HepG2 (cell line): ENCODE data around the gene PTRHD1. TPM values are rescaled to one million over a fixed set of nuclear protein-coding genes. Genes with fewer than 3 reads are reported as not detected.

Experiments
- IKZF1 ChIP-seq: fragments of 450-650 bp; IDR thresholded peaks from 2 replicates; pipeline ENCODE4 v1.7.1; 2016
- PRPF4 ChIP-seq: fragments of 200-400 bp; formaldehyde crosslinking; IDR thresholded peaks from 2 replicates; pipeline ENCODE4 v1.6.1; 2016; ENCODE audit warnings: low read length, low read depth; ENCODE audit not compliant: poor library complexity, severe bottlenecking
- SCMH1 ChIP-seq: sonication (generic); formaldehyde crosslinking; IDR thresholded peaks from 2 replicates; pipeline ENCODE4 v1.9.0; 2021; ENCODE audit warnings: missing genetic modification reagents, mild to moderate bottlenecking, borderline replicate concordance
- STAG1 ChIP-seq: sonication (generic); formaldehyde crosslinking; IDR thresholded peaks from 2 replicates; pipeline ENCODE4 v1.4.0; 2020; ENCODE audit warnings: missing genetic modification reagents
- ZBTB40 ChIP-seq, 2 experiments: fragments of 450-650 bp in 1 of 2; sonication (generic) in 1 of 2; formaldehyde crosslinking in 1 of 2; IDR thresholded peaks; 2 replicates each; pipeline versions ENCODE4 v1.6.1 to v1.8.0; 2016 to 2022; ENCODE audit warnings: antibody characterized with exemption in 1 of 2, mild to moderate bottlenecking in 1 of 2, missing genetic modification reagents in 1 of 2
- ZGPAT ChIP-seq: IDR thresholded peaks from 2 replicates; pipeline ENCODE4 v1.6.1; 2016; ENCODE audit warnings: mild to moderate bottlenecking
- ZNF274 ChIP-seq: sonication (generic); formaldehyde crosslinking; IDR thresholded peaks from 2 replicates; pipeline ENCODE4 v1.5.1; 2020; ENCODE audit warnings: mild to moderate bottlenecking, missing genetic modification reagents
- ZNF562 ChIP-seq: sonication (generic); formaldehyde crosslinking; IDR thresholded peaks from 2 replicates; pipeline ENCODE4 v1.8.0; 2022; ENCODE audit warnings: missing genetic modification reagents, borderline replicate concordance
- ZNF777 ChIP-seq: sonication (generic); formaldehyde crosslinking; IDR thresholded peaks from 2 replicates; pipeline ENCODE4 v1.4.0; 2020; ENCODE audit warnings: missing genetic modification reagents
- polyA plus RNA-seq, 8 experiments: library from polyadenylated mRNA; depleted of rRNA in 3 of 8; stranded (reverse) in 7 of 8; unstranded in 1 of 8; fragments of >200 nt; fragmentation: Illumina TruSeq in 4 of 8; extraction: Trizol in 4 of 8; gene quantifications; 2 replicates each; pipeline versions ENCODE4 v1.2.1 to v1.2.3, GENCODE V29; 2011 to 2016; ENCODE audit warnings: low read depth in 4 of 8, missing spikeins in 1 of 8, mixed read lengths in 1 of 8; ENCODE audit not compliant: insufficient read depth in 1 of 8
- total RNA-seq, 5 experiments: library from RNA; depleted of rRNA; stranded (reverse); fragments of >200 nt; fragmentation: Illumina TruSeq; extraction: Trizol; gene quantifications; 2 replicates each; pipeline ENCODE4 v1.2.3, GENCODE V29; 2016; ENCODE audit warnings: low read depth in 1 of 5
- TF ChIP-seq, protein P1 (sequence below): sonication (generic); formaldehyde crosslinking; IDR thresholded peaks from 2 replicates; pipeline ENCODE4 v1.8.1; 2023; ENCODE audit warnings: missing genetic modification reagents, inconsistent platforms, borderline replicate concordance
- TF ChIP-seq, protein P2 (sequence below): sonication (generic); formaldehyde crosslinking; IDR thresholded peaks from 2 replicates; pipeline ENCODE4 v1.4.0; 2020; ENCODE audit warnings: missing genetic modification reagents
- TF ChIP-seq, protein P3 (sequence below): sonication (generic); formaldehyde crosslinking; IDR thresholded peaks from 2 replicates; pipeline ENCODE4 v1.8.1; 2023; ENCODE audit warnings: mild to moderate bottlenecking, moderate library complexity, missing genetic modification reagents

PTRHD1 gene
- total and polyA plus RNA-seq, 2 of the 13 experiments (the other 11 are each of a cell fraction or from before 2014, with no cell fraction given) = 72.6 to 90.8 TPM

DNA sequence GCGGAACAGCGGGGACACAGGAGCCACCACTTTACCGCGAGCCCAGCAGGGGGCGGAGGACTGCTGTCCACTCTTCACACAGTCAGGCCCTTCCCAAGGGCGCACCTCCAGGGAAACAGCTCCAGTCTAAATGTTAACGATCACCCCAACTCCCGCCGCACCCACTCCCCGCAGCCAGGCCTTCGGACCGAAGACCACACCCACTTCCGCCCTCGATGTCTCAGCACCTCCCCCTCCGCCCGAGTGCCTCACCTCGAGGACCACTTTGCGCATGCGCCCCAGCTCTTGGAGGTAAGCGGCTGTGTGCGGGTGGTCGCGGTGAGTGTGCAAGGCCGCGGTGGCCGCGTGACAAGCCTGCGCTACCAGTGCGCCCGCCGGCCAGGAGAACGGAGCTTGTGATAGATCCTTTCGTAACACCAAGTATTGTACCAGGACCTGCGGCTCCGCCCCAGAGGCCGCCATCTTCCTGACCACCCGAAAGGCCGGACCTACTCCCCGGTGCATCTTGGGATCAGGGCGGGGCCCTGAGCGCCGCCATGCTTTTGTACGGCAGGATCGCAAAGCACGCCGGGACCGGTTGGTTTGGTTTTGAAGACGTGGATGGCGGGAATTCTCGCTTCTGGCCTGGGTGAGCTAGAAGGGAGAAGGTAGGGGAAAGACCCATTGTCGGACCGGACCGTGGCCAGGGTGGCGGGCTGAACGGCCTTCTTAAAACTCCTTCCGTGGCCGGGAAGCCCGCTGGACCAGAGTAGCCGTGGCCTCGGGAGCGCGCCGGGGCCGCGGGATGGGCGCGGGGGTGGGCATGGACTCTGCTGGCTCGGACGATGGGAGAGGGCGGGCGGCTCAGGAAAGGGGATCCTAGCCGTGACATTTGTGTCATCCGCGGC is at the start of gene PTRHD1, which contains the start of gene CENPO (continued):
- TF ChIP-seq, protein P1, sequence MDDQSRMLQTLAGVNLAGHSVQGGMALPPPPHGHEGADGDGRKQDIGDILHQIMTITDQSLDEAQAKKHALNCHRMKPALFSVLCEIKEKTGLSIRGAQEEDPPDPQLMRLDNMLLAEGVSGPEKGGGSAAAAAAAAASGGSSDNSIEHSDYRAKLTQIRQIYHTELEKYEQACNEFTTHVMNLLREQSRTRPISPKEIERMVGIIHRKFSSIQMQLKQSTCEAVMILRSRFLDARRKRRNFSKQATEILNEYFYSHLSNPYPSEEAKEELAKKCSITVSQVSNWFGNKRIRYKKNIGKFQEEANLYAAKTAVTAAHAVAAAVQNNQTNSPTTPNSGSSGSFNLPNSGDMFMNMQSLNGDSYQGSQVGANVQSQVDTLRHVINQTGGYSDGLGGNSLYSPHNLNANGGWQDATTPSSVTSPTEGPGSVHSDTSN = no peak
- TF ChIP-seq, protein P2, sequence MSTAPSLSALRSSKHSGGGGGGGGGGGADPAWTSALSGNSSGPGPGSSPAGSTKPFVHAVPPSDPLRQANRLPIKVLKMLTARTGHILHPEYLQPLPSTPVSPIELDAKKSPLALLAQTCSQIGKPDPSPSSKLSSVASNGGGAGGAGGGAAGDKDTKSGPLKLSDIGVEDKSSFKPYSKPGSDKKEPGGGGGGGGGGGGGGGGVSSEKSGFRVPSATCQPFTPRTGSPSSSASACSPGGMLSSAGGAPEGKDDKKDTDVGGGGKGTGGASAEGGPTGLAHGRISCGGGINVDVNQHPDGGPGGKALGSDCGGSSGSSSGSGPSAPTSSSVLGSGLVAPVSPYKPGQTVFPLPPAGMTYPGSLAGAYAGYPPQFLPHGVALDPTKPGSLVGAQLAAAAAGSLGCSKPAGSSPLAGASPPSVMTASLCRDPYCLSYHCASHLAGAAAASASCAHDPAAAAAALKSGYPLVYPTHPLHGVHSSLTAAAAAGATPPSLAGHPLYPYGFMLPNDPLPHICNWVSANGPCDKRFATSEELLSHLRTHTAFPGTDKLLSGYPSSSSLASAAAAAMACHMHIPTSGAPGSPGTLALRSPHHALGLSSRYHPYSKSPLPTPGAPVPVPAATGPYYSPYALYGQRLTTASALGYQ (CRISPR knock-in tag) = peak; percentile 74; the same call in 1 of the 2 replicates
- no peak for TF ChIP-seq PRPF4
- TF ChIP-seq SCMH1 (CRISPR knock-in tag) = no peak
- TF ChIP-seq ZBTB40 (IDR thresholded peaks at IDR 0.05) = no peak
- peak; percentile 41 for TF ChIP-seq ZBTB40 (CRISPR knock-in tag; IDR thresholded peaks at IDR 0.05)
- peak; percentile 91 for TF ChIP-seq ZGPAT
- peak; percentile 72; the same call in 1 of the 2 replicates for TF ChIP-seq ZNF777
- peak; percentile 85; the same call in 1 of the 2 replicates for TF ChIP-seq ZNF274
- TF ChIP-seq, protein P3, sequence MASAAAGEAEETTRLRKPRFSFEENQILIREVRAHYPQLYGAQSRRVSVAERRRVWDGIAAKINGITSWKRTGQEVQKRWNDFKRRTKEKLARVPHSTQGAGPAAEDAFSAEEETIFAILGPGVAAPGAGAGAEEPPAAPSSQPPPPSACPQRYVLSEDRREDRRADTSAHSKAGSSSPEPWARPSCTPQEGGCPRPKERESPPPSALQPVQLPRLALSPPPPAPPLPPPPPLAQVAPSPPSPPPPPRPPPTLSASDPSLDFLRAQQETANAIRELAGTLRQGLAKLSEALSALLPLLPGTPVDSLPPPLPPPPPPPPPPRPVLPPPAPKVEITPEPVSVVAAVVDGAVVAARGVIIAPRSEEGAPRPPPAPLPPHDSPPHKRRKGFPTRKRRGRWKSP = peak; percentile 90
- peak; percentile 63; the same call in 1 of the 2 replicates for TF ChIP-seq ZNF562 (CRISPR knock-in tag)
- peak; percentile 61 for TF ChIP-seq STAG1 (CRISPR knock-in tag)
- TF ChIP-seq IKZF1 = no peak
